Small intestine (tissue), 7 donors: ENCODE data around the gene TMEM151A. TPM values are rescaled to one million over a fixed set of nuclear protein-coding genes. Genes with fewer than 3 reads are reported as not detected.

Experiments used
- DNase-seq, 2 donors: peaks; one replicate each; pipeline versions ENCODE4 v3.0.0 to v3.0.0-alpha.2; 2013
- FAIRE-seq: peaks from 2 replicates; lab custom pipeline; 2012; peaks lifted over from hg19 to GRCh38; lab: Jason Lieb, UNC
- H3K27ac ChIP-seq, 3 donors: one replicate each; pipeline ENCODE4 v1.5.1; 2013; ENCODE audit warnings: low read length in 2 of 3, mild to moderate bottlenecking in 2 of 3, control low read depth in 1 of 3, inconsistent platforms in 1 of 3, low read depth in 1 of 3, moderate library complexity in 1 of 3
- H3K27me3 ChIP-seq, 3 donors: one replicate each; pipeline ENCODE4 v1.6.1; 2013; ENCODE audit warnings: low read length in 3 of 3, inconsistent platforms in 1 of 3; ENCODE audit not compliant: control insufficient read depth in 3 of 3, insufficient read depth in 3 of 3
- H3K36me3 ChIP-seq, 3 donors: one replicate each; pipeline ENCODE4 v1.6.1; 2013; ENCODE audit warnings: low read length in 3 of 3, inconsistent platforms in 1 of 3, low read depth in 1 of 3, mild to moderate bottlenecking in 1 of 3, moderate library complexity in 1 of 3; ENCODE audit not compliant: control insufficient read depth in 3 of 3, insufficient read depth in 2 of 3
- H3K4me1 ChIP-seq, 3 donors: one replicate each; pipeline ENCODE4 v1.6.1; 2013; ENCODE audit warnings: low read length in 2 of 3, inconsistent platforms in 1 of 3, low read depth in 1 of 3, mild to moderate bottlenecking in 1 of 3, moderate library complexity in 1 of 3; ENCODE audit not compliant: control insufficient read depth in 3 of 3, insufficient read depth in 2 of 3
- H3K4me3 ChIP-seq, 3 donors: one replicate each; pipeline ENCODE4 v1.5.1; 2013; ENCODE audit warnings: low read length in 3 of 3, control low read depth in 1 of 3, inconsistent platforms in 1 of 3, low read depth in 1 of 3, mild to moderate bottlenecking in 1 of 3, moderate library complexity in 1 of 3
- H3K9me3 ChIP-seq, 2 donors: one replicate each; pipeline ENCODE4 v1.6.1; 2013; ENCODE audit warnings: low read depth in 1 of 2, low read length in 1 of 2; ENCODE audit not compliant: control insufficient read depth in 2 of 2, insufficient read depth in 1 of 2
- WGBS, 3 donors: extraction: QIAGEN DNeasy Blood & Tissue Kit; methylation state at CpG; one replicate each; pipeline ENCODE4 v1.1.7; 2013; 5-methylcytosine and 5-hydroxymethylcytosine counted together
- polyA plus RNA-seq, 4 donors: library from polyadenylated mRNA; stranded (reverse) in 3 of 4; unstranded in 1 of 4; fragments of 200-250 nt in 3 of 4; fragments of 120-200 nt in 1 of 4; gene quantifications; one replicate each; pipeline versions ENCODE4 v1.2.1 to v1.2.3, GENCODE V29; 2013
- donor health status: healthy with polysubstance abuse.
- donor health status: control.
- donor health status: control.
- donor health status: Bipolar disorder and iron deficiency.
- donor health status: healthy.

TMEM151A gene
- polyA plus RNA-seq, 4 donors, result 0.44 to 0.91 (median 0.54) TPM; not detected in 1

- no peak for DNase-seq
Measured at GRCh38 chr11:66293777-66294625, 2.3 kb downstream of the TMEM151A start.

GRCh38 chr11:66294626-66295620 is 3.2 kb downstream of the TMEM151A start:
- DNase-seq (no peak), FAIRE-seq (no peak)
- 85 to 88% (median 87%) methylated on average over 99 to 123 of the region's 123 CpGs for WGBS, 3 donors
- peaks cover 0 to 48% (median 5%) of the 10 kb centered on the region in 3 donors for H3K27me3 ChIP-seq
- H3K4me3 ChIP-seq, result no peak overlapping the region
- H3K36me3 ChIP-seq, result no peaks in the 10 kb centered on the region
- no peak overlapping the region for H3K27ac ChIP-seq
- peaks cover 3 to 10% (median 7%) of the 10 kb centered on the region in 3 donors for H3K4me1 ChIP-seq
- no peaks in the 10 kb centered on the region for H3K9me3 ChIP-seq

More at GRCh38 chr11:66293777-66294625, 2.3 kb downstream of the TMEM151A start:
- no peak overlapping the region for H3K27ac ChIP-seq
- H3K4me3 ChIP-seq, result no peak overlapping the region
- 75 to 83% (median 81%) methylated on average over 28 to 30 of the region's 30 CpGs for WGBS, 3 donors
- H3K36me3 ChIP-seq, result no peaks in the 10 kb centered on the region
- peaks cover 5 to 17% (median 8%) of the 10 kb centered on the region in 3 donors for H3K4me1 ChIP-seq
- H3K27me3 ChIP-seq, result peaks cover 0 to 48% (median 5%) of the 10 kb centered on the region in 3 donors
- no peak for FAIRE-seq
- H3K9me3 ChIP-seq, result no peaks in the 10 kb centered on the region

GRCh38 chr11:66297610-66298009 is 5.9 kb downstream of the TMEM151A start:
- no peaks in the 10 kb centered on the region for H3K9me3 ChIP-seq
- DNase-seq (no peak), FAIRE-seq (no peak)
- H3K27ac ChIP-seq, result no peak overlapping the region
- H3K36me3 ChIP-seq, result no peaks in the 10 kb centered on the region
- 56 to 68% (median 66%) methylated on average over 8 of the region's 8 CpGs for WGBS, 3 donors
- H3K27me3 ChIP-seq, result peaks cover 0 to 30% (median 4%) of the 10 kb centered on the region in 3 donors
- H3K4me3 ChIP-seq, result no peak overlapping the region
- H3K4me1 ChIP-seq, result no peaks in the 10 kb centered on the region

- 73 to 75% (median 73%) methylated on average over 3 of the region's 3 CpGs for WGBS, 3 donors
- Histone ChIP-seq H3K27ac (no peak overlapping the region), H3K36me3 (no peaks in the 10 kb centered on the region), H3K4me3 (no peak overlapping the region), H3K27me3 (peaks cover 0 to 19% (median 0%) of the 10 kb centered on the region in 3 donors), H3K9me3 (no peaks in the 10 kb centered on the region), H3K4me1 (no peaks in the 10 kb centered on the region)
- FAIRE-seq, result no peak
- DNase-seq, result no peak
Measured at GRCh38 chr11:66299186-66299585, 7.5 kb downstream of the TMEM151A start.

GRCh38 chr11:66302656-66303055 is 11.0 kb downstream of the TMEM151A start:
- DNase-seq, result no peak
- 87 to 91% (median 90%) methylated on average over 12 of the region's 12 CpGs for WGBS, 3 donors

GRCh38 chr11:66309475-66309874 is 17.8 kb downstream of the TMEM151A start:
- peaks cover 0 to 22% (median 2%) of the 10 kb centered on the region in 3 donors for H3K4me1 ChIP-seq
- H3K9me3 ChIP-seq, result no peaks in the 10 kb centered on the region
- H3K27ac ChIP-seq, result no peak overlapping the region
- H3K36me3 ChIP-seq, result no peaks in the 10 kb centered on the region
- H3K4me3 ChIP-seq, result no peak overlapping the region
- 60 to 71% (median 61%) methylated on average over 3 of the region's 3 CpGs for WGBS, 3 donors
- DNase-seq (no peak), FAIRE-seq (no peak)
- peaks cover 0 to 3% (median 0%) of the 10 kb centered on the region in 3 donors for H3K27me3 ChIP-seq

More at GRCh38 chr11:66302656-66303055, 11.0 kb downstream of the TMEM151A start:
- Histone ChIP-seq H3K4me3 (no peak overlapping the region), H3K9me3 (no peaks in the 10 kb centered on the region), H3K36me3 (no peaks in the 10 kb centered on the region), H3K27me3 (peaks cover 0 to 8% (median 0%) of the 10 kb centered on the region in 3 donors), H3K27ac (no peak overlapping the region), H3K4me1 (no peaks in the 10 kb centered on the region)
- no peak for FAIRE-seq

- Histone ChIP-seq H3K4me1 (peaks cover 0 to 22% (median 2%) of the 10 kb centered on the region in 3 donors), H3K9me3 (no peaks in the 10 kb centered on the region), H3K27me3 (peaks cover 0 to under 1% (median 0%) of the 10 kb centered on the region in 3 donors), H3K4me3 (no peak overlapping the region), H3K36me3 (peaks cover 0 to 1% (median 0%) of the 10 kb centered on the region in 3 donors), H3K27ac (no peak overlapping the region)
- FAIRE-seq (no peak), DNase-seq (no peak)
- 35 to 77% (median 52%) methylated on average over 8 of the region's 8 CpGs for WGBS, 3 donors
Measured at GRCh38 chr11:66310324-66310723, 18.6 kb downstream of the TMEM151A start.
